Fibroblast of the aortic adventitia (primary cell): ENCODE results near the gene AFAP1. TPM values are rescaled to one million over a fixed set of nuclear protein-coding genes. Genes with fewer than 3 reads are reported as not detected.

Experiments
- DNase-seq: peaks from one replicate; pipeline ENCODE4 v3.0.0-alpha.2; 2010; ENCODE audit warnings: low read depth
- H3K4me3 ChIP-seq: 2 replicates; pipeline ENCODE4 v1.5.1; 2011; ENCODE audit warnings: low read depth, mild to moderate bottlenecking, control low read depth, low read length, moderate library complexity
- CTCF ChIP-seq: IDR thresholded peaks from 2 replicates; pipeline ENCODE4 v1.5.1; 2011; ENCODE audit warnings: mild to moderate bottlenecking, low read length, control low read depth, inconsistent platforms; ENCODE audit not compliant: insufficient read depth
- total RNA-seq: library from RNA; depleted of rRNA; stranded (reverse); fragments of >200 nt; gene quantifications from 2 replicates; pipeline ENCODE4 v1.2.3, GENCODE V29; 2012; ENCODE audit warnings: low replicate concordance

AFAP1 gene
- total RNA-seq, 1 donor, result 66.0 TPM

GRCh38 chr4:7970361-7970946, 30.8 kb upstream of the AFAP1 start:
- H3K4me3 ChIP-seq, result peak overlapping the region; percentile 48
- no peak for TF ChIP-seq CTCF
- no peak for DNase-seq

GRCh38 chr4:7968262-7968896, 28.7 kb upstream of the AFAP1 start:
- DNase-seq, result no peak
- no peak for TF ChIP-seq CTCF
- H3K4me3 ChIP-seq, result no peak overlapping the region

GRCh38 chr4:7967501-7968261, 28.0 kb upstream of the AFAP1 start:
- H3K4me3 ChIP-seq, result no peak overlapping the region
- no peak for TF ChIP-seq CTCF
- DNase-seq, result peak; percentile 54

GRCh38 chr4:7967063-7967440, 27.4 kb upstream of the AFAP1 start:
- no peak overlapping the region for H3K4me3 ChIP-seq
- no peak for DNase-seq
- no peak for TF ChIP-seq CTCF

- no peak overlapping the region for H3K4me3 ChIP-seq
- no peak for TF ChIP-seq CTCF
- DNase-seq, result no peak
Observed at GRCh38 chr4:7966281-7967062, 26.8 kb upstream of the AFAP1 start.

GRCh38 chr4:7964890-7965662, 25.4 kb upstream of the AFAP1 start:
- TF ChIP-seq CTCF, result no peak
- peak; percentile 53 for DNase-seq
- H3K4me3 ChIP-seq, result no peak overlapping the region
